ENCODE measurements around the gene LETM1. TPM values are rescaled to one million over a fixed set of nuclear protein-coding genes. Genes with fewer than 3 reads are reported as not detected.
A peak's percentile ranks its signal among the peaks of the same experiment; 100 is the strongest.

Gene LETM1
- total RNA-seq, 1 donor from 2014 or later = 60.3 TPM

DNA sequence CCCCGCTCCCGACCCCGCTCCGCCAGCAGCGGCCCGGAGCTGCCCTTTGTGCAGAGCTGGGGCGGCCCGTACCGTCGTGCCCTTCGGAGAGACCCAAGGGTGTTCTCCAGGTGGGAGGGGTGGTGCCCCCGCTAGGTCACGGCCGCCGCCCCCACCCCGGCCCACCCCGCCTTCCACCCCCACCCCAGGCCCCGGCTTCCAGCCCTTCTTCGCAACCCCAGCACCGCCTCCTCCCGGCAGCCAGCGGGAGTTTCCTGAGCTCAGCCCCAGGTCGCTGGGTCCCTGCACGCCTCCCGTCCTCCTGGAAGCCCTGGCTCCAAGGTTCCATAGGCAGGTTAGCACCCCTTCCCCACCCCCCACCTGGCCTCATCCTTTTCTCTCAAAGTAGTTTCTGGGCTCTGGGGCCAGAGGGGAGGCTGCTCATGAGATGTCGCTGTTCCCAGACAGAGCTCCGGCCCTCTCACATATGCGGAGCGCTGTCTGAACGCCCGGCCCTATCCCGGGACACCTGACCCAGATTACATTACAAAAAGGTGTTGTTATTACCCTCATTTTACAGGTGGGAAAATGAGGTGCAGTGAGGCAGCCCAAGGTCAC, 88.1 kb downstream of the LETM1 start:
- Mint-ChIP-seq H3K9me3 (ENCODE audit: unreplicated experiment) (no peaks in the 10 kb centered on the region), H3K4me3 (ENCODE audit: unreplicated experiment) (peak overlapping the region; percentile 57), H3K27ac (ENCODE audit: unreplicated experiment) (no peak overlapping the region), H3K27me3 (ENCODE audit: low read depth, unreplicated experiment) (peaks cover 4% of the 10 kb centered on the region), H3K4me1 (ENCODE audit: low read depth, unreplicated experiment) (no peaks in the 10 kb centered on the region), H3K36me3 (ENCODE audit: low read depth, unreplicated experiment) (no peaks in the 10 kb centered on the region)
- H3K79me2 ChIP-seq (ENCODE audit: insufficient read depth, low read length) = no peaks in the 10 kb centered on the region
- no peak for DNase-seq (ENCODE audit: low read depth)
- H3K4me1 ChIP-seq (ENCODE audit: insufficient read depth, low read length) = no peaks in the 10 kb centered on the region
- no peaks in the 10 kb centered on the region for H3K9me3 ChIP-seq (ENCODE audit: insufficient read depth, low read depth, low read length)
- TF ChIP-seq, protein P1, sequence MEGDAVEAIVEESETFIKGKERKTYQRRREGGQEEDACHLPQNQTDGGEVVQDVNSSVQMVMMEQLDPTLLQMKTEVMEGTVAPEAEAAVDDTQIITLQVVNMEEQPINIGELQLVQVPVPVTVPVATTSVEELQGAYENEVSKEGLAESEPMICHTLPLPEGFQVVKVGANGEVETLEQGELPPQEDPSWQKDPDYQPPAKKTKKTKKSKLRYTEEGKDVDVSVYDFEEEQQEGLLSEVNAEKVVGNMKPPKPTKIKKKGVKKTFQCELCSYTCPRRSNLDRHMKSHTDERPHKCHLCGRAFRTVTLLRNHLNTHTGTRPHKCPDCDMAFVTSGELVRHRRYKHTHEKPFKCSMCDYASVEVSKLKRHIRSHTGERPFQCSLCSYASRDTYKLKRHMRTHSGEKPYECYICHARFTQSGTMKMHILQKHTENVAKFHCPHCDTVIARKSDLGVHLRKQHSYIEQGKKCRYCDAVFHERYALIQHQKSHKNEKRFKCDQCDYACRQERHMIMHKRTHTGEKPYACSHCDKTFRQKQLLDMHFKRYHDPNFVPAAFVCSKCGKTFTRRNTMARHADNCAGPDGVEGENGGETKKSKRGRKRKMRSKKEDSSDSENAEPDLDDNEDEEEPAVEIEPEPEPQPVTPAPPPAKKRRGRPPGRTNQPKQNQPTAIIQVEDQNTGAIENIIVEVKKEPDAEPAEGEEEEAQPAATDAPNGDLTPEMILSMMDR (IDR thresholded peaks at IDR 0.05; ENCODE audit: insufficient read depth, low read depth, low read length) = no peak
- no peak for TF ChIP-seq EZH2 (IDR thresholded peaks at IDR 0.05; ENCODE audit: insufficient read depth, low read length)
- H3K9ac ChIP-seq (ENCODE audit: low read length) = no peak overlapping the region
- H2AFZ ChIP-seq (ENCODE audit: low read depth, low read length) = no peak overlapping the region
- H3K27me3 ChIP-seq (ENCODE audit: insufficient read depth, low read length) = no peaks in the 10 kb centered on the region
- no peaks in the 10 kb centered on the region for H4K20me1 ChIP-seq (ENCODE audit: insufficient read depth, low read length)
- H3K4me3 ChIP-seq (ENCODE audit: insufficient read depth, low read depth, low read length) = peak overlapping the region; percentile 17
- H3K4me2 ChIP-seq (ENCODE audit: low read length) = peak overlapping the region; percentile 77
- no peaks in the 10 kb centered on the region for H3K36me3 ChIP-seq (ENCODE audit: insufficient read depth, low read length)
- FAIRE-seq = no peak
- no peak overlapping the region for H3K27ac ChIP-seq (ENCODE audit: low read depth, low read length)

DNA sequence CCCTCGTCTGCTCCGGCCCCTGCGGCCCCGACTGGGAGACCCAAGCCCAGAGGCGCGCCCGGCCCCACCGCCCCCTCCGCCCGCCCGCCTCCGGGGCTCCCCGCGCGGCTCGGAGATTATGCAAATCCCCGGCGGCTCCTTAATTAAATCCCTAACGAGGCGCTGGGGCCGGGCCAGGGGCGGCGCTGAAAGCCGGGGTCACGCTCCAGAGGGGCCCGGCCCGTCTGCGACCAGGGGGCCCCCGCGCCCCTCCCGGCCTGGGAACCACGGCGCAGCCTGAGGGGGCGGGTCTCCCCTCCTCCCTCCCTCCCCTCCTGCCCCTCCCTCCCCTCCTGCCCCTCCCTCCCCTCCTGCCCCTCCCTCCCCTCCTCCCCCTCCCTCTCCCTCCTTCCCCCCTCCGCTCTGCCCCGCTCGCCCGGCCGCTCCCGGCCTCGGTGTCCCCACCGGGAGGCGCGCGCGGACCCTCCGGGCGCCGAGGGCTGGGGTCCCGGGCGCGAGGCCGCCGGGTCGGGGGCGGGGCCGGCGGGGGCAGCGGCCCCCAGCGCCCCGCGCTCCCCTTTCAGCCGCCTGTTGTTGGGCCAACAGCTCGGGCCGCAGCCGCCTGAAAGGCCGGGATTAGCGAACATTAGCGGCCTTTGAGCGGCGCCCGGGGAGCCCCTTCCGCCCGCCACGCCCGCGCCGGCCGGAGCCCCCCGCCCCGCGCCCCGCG, 88.7 kb downstream of the LETM1 start:
- Histone ChIP-seq H3K36me3 (ENCODE audit: insufficient read depth, low read length) (no peaks in the 10 kb centered on the region), H3K27ac (ENCODE audit: low read depth, low read length) (no peak overlapping the region), H3K79me2 (ENCODE audit: insufficient read depth, low read length) (no peaks in the 10 kb centered on the region), H3K4me1 (ENCODE audit: insufficient read depth, low read length) (no peaks in the 10 kb centered on the region), H2AFZ (ENCODE audit: low read depth, low read length) (no peak overlapping the region), H3K9ac (ENCODE audit: low read length) (no peak overlapping the region), H4K20me1 (ENCODE audit: insufficient read depth, low read length) (no peaks in the 10 kb centered on the region), H3K4me3 (ENCODE audit: insufficient read depth, low read depth, low read length) (peak overlapping the region; percentile 17), H3K4me2 (ENCODE audit: low read length) (peak overlapping the region; percentile 77), H3K27me3 (ENCODE audit: insufficient read depth, low read length) (no peaks in the 10 kb centered on the region), H3K9me3 (ENCODE audit: insufficient read depth, low read depth, low read length) (no peaks in the 10 kb centered on the region)
- Mint-ChIP-seq H3K4me1 (ENCODE audit: low read depth, unreplicated experiment) (no peaks in the 10 kb centered on the region), H3K27ac (ENCODE audit: unreplicated experiment) (no peak overlapping the region), H3K27me3 (ENCODE audit: low read depth, unreplicated experiment) (peaks cover 6% of the 10 kb centered on the region), H3K4me3 (ENCODE audit: unreplicated experiment) (no peak overlapping the region), H3K9me3 (ENCODE audit: unreplicated experiment) (no peaks in the 10 kb centered on the region), H3K36me3 (ENCODE audit: low read depth, unreplicated experiment) (no peaks in the 10 kb centered on the region)
- TF ChIP-seq, protein P1 (IDR thresholded peaks at IDR 0.05; ENCODE audit: insufficient read depth, low read depth, low read length) = no peak
- TF ChIP-seq EZH2 (IDR thresholded peaks at IDR 0.05; ENCODE audit: insufficient read depth, low read length) = no peak
- DNase-seq (ENCODE audit: low read depth) = no peak
- FAIRE-seq = no peak

Data from astrocyte (in vitro differentiated cells and primary cell).